GM12864 (cell line): ENCODE measurements around the gene CHPF.

Experiments used
- DNase-seq: peaks from one replicate; pipeline ENCODE4 v3.0.0-alpha.2; 2011; ENCODE audit warnings: low read depth
- H3K4me3 ChIP-seq: 2 replicates; pipeline ENCODE4 v1.5.1; 2011; ENCODE audit warnings: mild to moderate bottlenecking, low read depth, low read length, control low read depth
- CTCF ChIP-seq: IDR thresholded peaks from 2 replicates; pipeline ENCODE4 v1.5.1; 2011; ENCODE audit warnings: low read depth, mild to moderate bottlenecking, moderate library complexity, low read length, control low read depth, inconsistent platforms; ENCODE audit errors: missing control alignments

The CHPF gene

GRCh38 chr2:219522111-219523030, 21.2 kb downstream of the CHPF start:
- no peak overlapping the region for H3K4me3 ChIP-seq
- no peak for TF ChIP-seq CTCF
- DNase-seq, result no peak

DNA sequence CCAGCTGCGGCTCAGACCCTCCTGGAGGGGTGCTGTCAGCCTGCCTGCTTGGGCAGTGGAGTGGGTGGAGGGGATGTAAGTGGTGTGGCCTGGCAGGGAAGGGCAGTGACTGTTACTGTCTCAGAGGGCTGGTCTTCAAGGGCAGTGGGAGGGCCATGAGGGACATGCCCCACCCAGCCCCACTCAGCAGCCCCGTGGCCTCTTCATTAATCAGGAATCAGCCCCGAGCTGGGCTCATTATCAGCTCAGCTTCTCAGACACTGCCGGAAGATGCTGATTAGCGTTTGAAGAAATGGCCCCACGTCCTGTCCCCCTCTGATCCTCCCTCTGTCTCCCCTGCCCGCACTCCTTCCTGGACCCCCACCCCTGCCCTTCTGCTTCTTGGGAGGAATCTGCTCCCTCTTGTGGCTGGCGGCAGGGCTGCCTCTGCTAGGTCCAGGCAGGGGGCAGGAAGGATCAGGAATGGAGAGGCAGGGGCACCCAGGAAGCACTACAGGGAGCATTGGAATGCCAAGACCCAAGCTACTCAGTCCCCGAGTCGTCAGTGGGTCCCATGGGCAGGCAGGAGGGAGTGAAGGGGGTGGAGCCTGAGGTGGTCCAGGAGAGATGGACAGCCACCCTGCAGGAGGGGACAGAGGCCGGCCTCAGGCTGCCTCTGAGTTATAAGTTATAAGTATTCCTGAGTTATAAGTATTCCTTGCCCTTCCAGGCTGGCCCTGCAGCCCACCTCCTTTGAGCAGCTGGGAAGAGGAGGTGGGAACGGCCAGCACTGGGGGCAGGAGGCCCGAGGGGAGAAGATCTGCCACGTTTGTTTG, 22.3 kb downstream of the CHPF start:
- H3K4me3 ChIP-seq, result no peak overlapping the region
- TF ChIP-seq CTCF, result peak; percentile 37
- no peak for DNase-seq

DNA sequence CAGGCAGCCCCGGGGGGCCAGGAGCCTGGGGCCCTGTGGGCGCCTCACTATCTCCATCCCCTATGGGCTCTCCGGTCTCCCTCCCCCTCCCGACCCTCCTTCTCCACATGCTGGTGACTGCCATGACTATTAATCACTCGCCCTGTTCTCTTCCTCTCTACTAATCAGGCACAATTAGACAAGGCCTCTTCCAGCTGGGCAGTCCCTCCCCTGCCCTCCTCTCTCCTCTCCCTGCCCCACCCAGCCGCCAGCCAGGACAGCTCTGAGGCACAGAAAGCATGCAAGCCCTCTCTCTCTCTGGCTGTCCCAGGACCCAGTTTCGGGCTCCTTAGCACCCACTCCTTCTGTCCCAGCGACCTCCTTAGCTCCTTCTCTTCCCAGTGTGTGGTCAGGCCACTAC, 23.5 kb downstream of the CHPF start:
- TF ChIP-seq CTCF, result no peak
- DNase-seq, result no peak
- no peak overlapping the region for H3K4me3 ChIP-seq

GRCh38 chr2:219519526-219519916, 24.1 kb downstream of the CHPF start:
- DNase-seq, result no peak
- TF ChIP-seq CTCF, result no peak
- H3K4me3 ChIP-seq, result no peak overlapping the region

- DNase-seq, result no peak
- no peak for TF ChIP-seq CTCF
These were observed 25.4 kb downstream of the CHPF start for GRCh38 chr2:219517954-219518778.

GRCh38 chr2:219516888-219517287, 26.7 kb downstream of the CHPF start:
- no peak overlapping the region for H3K4me3 ChIP-seq
- no peak for DNase-seq
- TF ChIP-seq CTCF, result no peak

More at GRCh38 chr2:219517954-219518778, 25.4 kb downstream of the CHPF start:
- no peak overlapping the region for H3K4me3 ChIP-seq
